GM23338 (cell line): ENCODE results near the gene CNPY3. TPM values are rescaled to one million over a fixed set of nuclear protein-coding genes. Genes with fewer than 3 reads are reported as not detected.
A peak's percentile ranks its signal among the peaks of the same experiment; 100 is the strongest.
"Not testable (repeated sequence)": the region's sequence is repeated elsewhere in the genome, so short reads cannot be mapped to it uniquely, and the experiment has no call there.

ENCODE experiments used
- ATAC-seq: fragments of 200-7000 bp; cut with Tn5 transposase; 3 replicates; pipeline ENCODE4 v1.9.1; 2020
- DNase-seq: peaks from one replicate; pipeline ENCODE4 v3.0.0-alpha.2; 2015; ENCODE audit warnings: low spot score
- H2AFZ ChIP-seq: fragments of 200-600 bp; sonication (generic); 2 replicates; pipeline ENCODE4 v1.8.0; 2016; ENCODE audit warnings: antibody characterized with exemption, mild to moderate bottlenecking, moderate library complexity
- H3F3A ChIP-seq: fragments of 200-600 bp; sonication (generic); replicated peaks from 2 replicates; pipeline ENCODE4 v1.8.0; 2017; ENCODE audit warnings: antibody characterized with exemption, mixed run types, low read depth
- H3K27ac ChIP-seq: fragments of 200-600 bp; sonication (generic); 2 replicates; pipeline ENCODE4 v1.6.1; 2016; ENCODE audit warnings: low read depth
- H3K27me3 ChIP-seq: fragments of 200-600 bp; sonication (generic); 2 replicates; pipeline ENCODE4 v1.8.0; 2016; ENCODE audit warnings: mild to moderate bottlenecking, mixed run types, moderate library complexity; ENCODE audit not compliant: insufficient read depth
- H3K36me3 ChIP-seq: fragments of 200-600 bp; sonication (generic); 2 replicates; pipeline ENCODE4 v1.8.0; 2016; ENCODE audit warnings: mild to moderate bottlenecking; ENCODE audit not compliant: insufficient read depth
- H3K4me1 ChIP-seq: fragments of 200-600 bp; sonication (generic); 2 replicates; pipeline ENCODE4 v1.8.0; 2016; ENCODE audit warnings: mild to moderate bottlenecking, moderate library complexity; ENCODE audit not compliant: insufficient read depth
- H3K4me2 ChIP-seq: fragments of 200-600 bp; sonication (generic); 2 replicates; pipeline ENCODE4 v1.7.1; 2017; ENCODE audit warnings: mixed run types
- H3K4me3 ChIP-seq: fragments of 200-600 bp; sonication (generic); 2 replicates; pipeline ENCODE4 v1.6.1; 2016; ENCODE audit warnings: mixed run types
- H3K79me2 ChIP-seq: fragments of 200-600 bp; sonication (generic); replicated peaks from 2 replicates; pipeline ENCODE4 v1.8.0; 2017; ENCODE audit warnings: mild to moderate bottlenecking; ENCODE audit not compliant: insufficient read depth
- H3K9me2 ChIP-seq: fragments of 200-600 bp; sonication (generic); 2 replicates; pipeline ENCODE4 v1.8.0; 2017; ENCODE audit not compliant: insufficient read depth
- H4K20me1 ChIP-seq: fragments of 200-600 bp; sonication (generic); replicated peaks from 2 replicates; pipeline ENCODE4 v1.8.0; 2017; ENCODE audit warnings: mild to moderate bottlenecking; ENCODE audit not compliant: insufficient read depth
- H3K27ac Mint-ChIP-seq: 2 replicates; pipeline ENCODE4 v1.8.0; 2020; ENCODE audit warnings: inconsistent platforms, mild to moderate bottlenecking, moderate library complexity, mixed read lengths
- H3K27me3 Mint-ChIP-seq: 3 replicates; pipeline ENCODE4 v1.8.0; 2022; ENCODE audit warnings: low read depth, mild to moderate bottlenecking, moderate library complexity, mixed read lengths, inconsistent platforms; ENCODE audit not compliant: insufficient read depth, poor library complexity
- H3K36me3 Mint-ChIP-seq: 3 replicates; pipeline ENCODE4 v1.8.0; 2021; ENCODE audit warnings: low read depth, mild to moderate bottlenecking, inconsistent platforms, moderate library complexity, mixed read lengths
- H3K4me1 Mint-ChIP-seq: 3 replicates; pipeline ENCODE4 v1.8.0; 2020; ENCODE audit warnings: mild to moderate bottlenecking, inconsistent platforms, mixed read lengths
- H3K4me3 Mint-ChIP-seq: 3 replicates; pipeline ENCODE4 v1.8.0; 2021; ENCODE audit warnings: moderate library complexity, mild to moderate bottlenecking, inconsistent platforms, mixed read lengths
- H3K9me3 Mint-ChIP-seq: 3 replicates; pipeline ENCODE4 v1.8.0; 2020; ENCODE audit warnings: moderate library complexity, mild to moderate bottlenecking, inconsistent platforms, mixed read lengths
- CTCF ChIP-seq, 2 experiments: fragments of 200-600 bp in 1 of 2; sonication (generic) in 1 of 2; conservative IDR thresholded peaks; 2 replicates each; pipeline versions ENCODE4 v1.5.1 to v1.6.1; 2016 to 2017; ENCODE audit warnings: antibody characterized with exemption in 2 of 2, low read depth in 2 of 2, mild to moderate bottlenecking in 2 of 2, moderate library complexity in 1 of 2
- ETS1 ChIP-seq: IDR thresholded peaks from 2 replicates; pipeline ENCODE4 v1.6.1; 2016; ENCODE audit warnings: antibody characterized with exemption
- EZH2 ChIP-seq: fragments of 200-600 bp; sonication (generic); IDR thresholded peaks from one replicate; pipeline ENCODE4 v1.8.0; 2017; ENCODE audit warnings: antibody characterized with exemption, mild to moderate bottlenecking, low read depth; ENCODE audit not compliant: unreplicated experiment
- EZH2phosphoT487 ChIP-seq: fragments of 200-600 bp; sonication (generic); IDR thresholded peaks from one replicate; pipeline ENCODE4 v1.8.1; 2018; ENCODE audit warnings: antibody characterized with exemption; ENCODE audit not compliant: unreplicated experiment
- ZNF462 ChIP-seq: fragments of 250-450 bp; sonication (Bioruptor Pico); IDR thresholded peaks from 2 replicates; pipeline ENCODE4 v1.5.0; 2020; ENCODE audit warnings: mild to moderate bottlenecking, moderate library complexity
- polyA plus RNA-seq: library from polyadenylated mRNA; unstranded; fragments of >200 nt; fragmentation: Nextera tagmentation; extraction: Ambion mirVana; gene quantifications from 2 replicates; pipeline ENCODE4 v1.2.1, GENCODE V29; 2016
- total RNA-seq: library from RNA; depleted of rRNA; stranded (reverse); fragments of >200 nt; shearing (Covaris generic); gene quantifications from 2 replicates; pipeline ENCODE4 v1.2.3, GENCODE V29; 2014

The CNPY3 gene
- total and polyA plus RNA-seq, 2 experiments from 2014 or later: 67.0 to 74.5 TPM

GRCh38 chr6:42901538-42901957, 27.7 kb upstream of the CNPY3 start:
- no peaks in the 10 kb centered on the region for H3K79me2 ChIP-seq
- no peaks in the 10 kb centered on the region for H3K36me3 Mint-ChIP-seq
- H3K9me3 Mint-ChIP-seq: no peaks in the 10 kb centered on the region
- H3K27ac ChIP-seq: no peak overlapping the region
- H3K4me1 ChIP-seq: peaks cover 20% of the 10 kb centered on the region
- no peak overlapping the region for H3K4me3 ChIP-seq
- TF ChIP-seq ETS1: no peak
- TF ChIP-seq CTCF (conservative IDR thresholded peaks at IDR 0.05; ENCODE audit: low read depth in 2 of 2): peak; percentile 89 to 99
- no peak for TF ChIP-seq EZH2phosphoT487
- no peak for TF ChIP-seq EZH2
- TF ChIP-seq ZNF462 (CRISPR knock-in tag): no peak
- peaks cover 33% of the 10 kb centered on the region for H3K4me1 Mint-ChIP-seq
- no peaks in the 10 kb centered on the region for H4K20me1 ChIP-seq
- H3K27ac Mint-ChIP-seq: 0 out of 2 replicates have a peak overlapping the region, but pooled peaks have one; percentile 12
- peak; percentile 97 for ATAC-seq
- peak; percentile 94 for DNase-seq
- H3K4me2 ChIP-seq: no peak overlapping the region
- peaks cover 8% of the 10 kb centered on the region for H3K27me3 Mint-ChIP-seq
- no peaks in the 10 kb centered on the region for H3K36me3 ChIP-seq
- no peak overlapping the region for H2AFZ ChIP-seq
- H3F3A ChIP-seq: 0 out of 2 replicates have a peak, but pooled peaks cover 3% of the 10 kb centered on the region
- no peaks in the 10 kb centered on the region for H3K27me3 ChIP-seq
- peak overlapping the region; percentile 40; the same call in 1 of the 3 replicates for H3K4me3 Mint-ChIP-seq
- H3K9me2 ChIP-seq: no peaks in the 10 kb centered on the region

GRCh38 chr6:42902429-42903263, 26.6 kb upstream of the CNPY3 start:
- not testable (repeated sequence) for DNase-seq, H3K27me3 Mint-ChIP-seq, H3F3A ChIP-seq, H3K9me2 ChIP-seq, H3K36me3 Mint-ChIP-seq, H4K20me1 ChIP-seq, H3K27ac Mint-ChIP-seq, H3K36me3 ChIP-seq, ATAC-seq, H3K4me3 ChIP-seq, H3K79me2 ChIP-seq, H3K4me3 Mint-ChIP-seq, H3K4me2 ChIP-seq, H3K27me3 ChIP-seq, H3K27ac ChIP-seq, H2AFZ ChIP-seq, H3K9me3 Mint-ChIP-seq
- peaks cover 20% of the 10 kb centered on the region for H3K4me1 ChIP-seq
- peaks cover 33% of the 10 kb centered on the region for H3K4me1 Mint-ChIP-seq
